ENCODE results near the gene CNTN1. TPM values are rescaled to one million over a fixed set of nuclear protein-coding genes. Genes with fewer than 3 reads are reported as not detected.

The CNTN1 gene
- total RNA-seq, 4 donors from 2014 or later, result 64.1 to 193 (median 92.4) TPM

DNA sequence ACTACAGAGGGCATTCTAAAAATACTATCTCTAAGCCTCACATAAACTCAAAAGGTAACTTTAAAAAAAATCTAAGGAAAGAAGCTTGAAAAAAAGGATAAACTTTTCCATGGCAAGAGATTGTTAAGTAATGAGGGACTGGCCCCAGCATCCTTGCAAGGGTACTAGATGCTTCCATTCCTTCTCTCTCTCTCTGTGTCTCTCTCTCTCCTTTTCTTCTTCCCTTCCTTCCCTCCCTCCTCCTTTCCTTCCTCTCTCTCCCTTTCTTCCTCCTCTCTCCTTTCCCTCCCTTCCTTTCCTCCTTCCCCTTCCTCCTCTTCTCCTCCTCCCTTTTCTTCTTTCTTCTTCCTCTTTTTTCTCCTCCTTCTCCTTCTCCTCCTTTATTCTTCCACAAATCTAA lies 23.8 kb downstream of the CNTN1 start:
- Histone ChIP-seq H3K36me3 (no peaks in the 10 kb centered on the region), H3K4me1 (peaks cover 0 to 4% (median 0%) of the 10 kb centered on the region in 3 donors), H3K27me3 (no peaks in the 10 kb centered on the region), H3K4me3 (no peak overlapping the region), H3K9me3 (no peaks in the 10 kb centered on the region), H3K27ac (no peak overlapping the region)
- TF ChIP-seq, protein P1, sequence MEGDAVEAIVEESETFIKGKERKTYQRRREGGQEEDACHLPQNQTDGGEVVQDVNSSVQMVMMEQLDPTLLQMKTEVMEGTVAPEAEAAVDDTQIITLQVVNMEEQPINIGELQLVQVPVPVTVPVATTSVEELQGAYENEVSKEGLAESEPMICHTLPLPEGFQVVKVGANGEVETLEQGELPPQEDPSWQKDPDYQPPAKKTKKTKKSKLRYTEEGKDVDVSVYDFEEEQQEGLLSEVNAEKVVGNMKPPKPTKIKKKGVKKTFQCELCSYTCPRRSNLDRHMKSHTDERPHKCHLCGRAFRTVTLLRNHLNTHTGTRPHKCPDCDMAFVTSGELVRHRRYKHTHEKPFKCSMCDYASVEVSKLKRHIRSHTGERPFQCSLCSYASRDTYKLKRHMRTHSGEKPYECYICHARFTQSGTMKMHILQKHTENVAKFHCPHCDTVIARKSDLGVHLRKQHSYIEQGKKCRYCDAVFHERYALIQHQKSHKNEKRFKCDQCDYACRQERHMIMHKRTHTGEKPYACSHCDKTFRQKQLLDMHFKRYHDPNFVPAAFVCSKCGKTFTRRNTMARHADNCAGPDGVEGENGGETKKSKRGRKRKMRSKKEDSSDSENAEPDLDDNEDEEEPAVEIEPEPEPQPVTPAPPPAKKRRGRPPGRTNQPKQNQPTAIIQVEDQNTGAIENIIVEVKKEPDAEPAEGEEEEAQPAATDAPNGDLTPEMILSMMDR (IDR thresholded peaks at IDR 0.05), result no peak
- TF ChIP-seq POLR2AphosphoS5 (IDR thresholded peaks at IDR 0.05) (no peak), POLR2A (IDR thresholded peaks at IDR 0.05) (no peak), EP300 (IDR thresholded peaks at IDR 0.05) (no peak)
- no peak for ATAC-seq

DNA sequence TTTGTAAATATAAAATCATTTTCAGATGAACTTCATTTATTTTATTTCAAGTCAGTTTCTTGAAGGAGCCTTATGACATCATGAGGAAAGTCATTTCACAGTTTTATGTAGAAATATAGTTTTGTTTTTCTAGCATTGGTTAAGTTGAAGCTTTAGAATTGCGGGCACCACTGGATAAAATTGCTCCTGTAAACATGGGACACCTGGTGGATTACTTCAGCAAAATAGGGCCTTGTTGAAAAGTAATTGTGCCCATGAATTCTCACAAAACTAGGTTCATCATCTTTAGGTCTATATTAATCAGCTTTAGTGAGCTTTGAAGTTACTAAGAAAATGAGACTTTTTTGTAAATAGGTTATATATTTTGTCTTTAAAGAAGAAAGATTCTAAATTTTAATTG lies 25.3 kb downstream of the CNTN1 start:
- no peaks in the 10 kb centered on the region for H3K36me3 ChIP-seq
- no peak overlapping the region for H3K27ac ChIP-seq
- peaks cover 0 to 4% (median 0%) of the 10 kb centered on the region in 3 donors for H3K4me1 ChIP-seq
- ATAC-seq, result no peak
- TF ChIP-seq, protein P1 (IDR thresholded peaks at IDR 0.05), result no peak
- TF ChIP-seq EP300 (IDR thresholded peaks at IDR 0.05) (no peak), POLR2A (IDR thresholded peaks at IDR 0.05) (no peak), POLR2AphosphoS5 (IDR thresholded peaks at IDR 0.05) (no peak)
- no peaks in the 10 kb centered on the region for H3K27me3 ChIP-seq
- no peak overlapping the region for H3K4me3 ChIP-seq
- no peaks in the 10 kb centered on the region for H3K9me3 ChIP-seq
- WGBS, 2 donors (ENCODE audit: low coverage in 1 of 2), result 81% methylated on average over 1 of the region's 1 CpG; no CpG with 5 or more reads in 1 of the 2 donors

DNA sequence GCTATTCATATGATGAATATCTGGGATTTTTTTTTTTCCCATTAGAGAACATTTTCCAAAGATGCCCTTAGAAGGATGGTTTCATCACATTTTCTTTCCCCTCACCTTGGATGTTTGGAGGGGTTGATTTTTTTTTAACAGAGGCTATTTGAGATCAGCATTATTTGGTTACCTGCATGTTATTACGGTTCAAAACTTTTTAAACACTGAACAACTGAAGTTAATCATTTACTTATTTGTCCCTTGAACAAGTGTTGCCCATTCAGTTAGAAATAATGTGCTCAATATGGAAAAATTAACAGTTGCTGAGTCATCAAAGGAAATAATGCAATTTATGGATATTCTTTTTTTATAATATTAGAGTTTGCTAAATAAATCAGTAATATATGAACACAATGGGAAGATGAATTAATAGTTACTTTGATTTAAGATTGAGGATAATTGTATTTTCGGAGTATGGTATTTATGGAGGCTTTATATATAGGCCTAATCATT lies 26.7 kb downstream of the CNTN1 start:
- no peak for ATAC-seq
- Histone ChIP-seq H3K27me3 (no peaks in the 10 kb centered on the region), H3K4me3 (no peak overlapping the region), H3K27ac (no peak overlapping the region), H3K36me3 (no peaks in the 10 kb centered on the region), H3K4me1 (peaks cover 0 to 4% (median 0%) of the 10 kb centered on the region in 3 donors), H3K9me3 (no peaks in the 10 kb centered on the region)
- TF ChIP-seq POLR2AphosphoS5 (IDR thresholded peaks at IDR 0.05), result no peak
- TF ChIP-seq, protein P1 (IDR thresholded peaks at IDR 0.05), result no peak
- no peak for TF ChIP-seq POLR2A (IDR thresholded peaks at IDR 0.05)
- TF ChIP-seq EP300 (IDR thresholded peaks at IDR 0.05), result no peak
- 88 to 91% methylated on average over 2 of the region's 2 CpGs for WGBS, 2 donors (ENCODE audit: low coverage in 1 of 2)

DNA sequence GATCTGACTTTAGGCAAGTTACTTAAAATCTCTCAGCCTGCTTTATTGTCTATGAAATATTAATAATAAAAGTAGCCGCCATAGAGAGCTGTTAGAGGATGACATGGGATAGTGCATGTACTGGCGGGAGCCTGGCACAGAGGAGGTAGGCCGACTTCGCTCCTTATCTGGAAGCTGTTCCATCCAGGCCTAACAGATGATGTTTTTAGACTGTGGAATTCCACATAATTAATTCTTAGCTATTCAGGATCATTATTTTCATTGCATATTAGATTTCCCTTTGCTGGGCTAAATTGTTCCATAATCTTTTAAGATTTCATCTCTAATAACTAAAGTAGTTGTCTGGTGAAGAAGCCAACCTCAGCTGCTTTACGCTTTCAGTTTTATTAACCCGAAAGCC lies 30.8 kb downstream of the CNTN1 start:
- no peak for ATAC-seq
- Histone ChIP-seq H3K27me3 (no peaks in the 10 kb centered on the region), H3K36me3 (no peaks in the 10 kb centered on the region), H3K4me3 (no peak overlapping the region), H3K4me1 (no peaks in the 10 kb centered on the region), H3K27ac (no peak overlapping the region), H3K9me3 (no peaks in the 10 kb centered on the region)
- TF ChIP-seq POLR2AphosphoS5 (IDR thresholded peaks at IDR 0.05) (no peak), EP300 (IDR thresholded peaks at IDR 0.05) (no peak), POLR2A (IDR thresholded peaks at IDR 0.05) (no peak)
- TF ChIP-seq, protein P1 (IDR thresholded peaks at IDR 0.05), result no peak
- WGBS, 2 donors (ENCODE audit: low coverage in 1 of 2), result 87 to 89% methylated on average over 6 of the region's 6 CpGs

DNA sequence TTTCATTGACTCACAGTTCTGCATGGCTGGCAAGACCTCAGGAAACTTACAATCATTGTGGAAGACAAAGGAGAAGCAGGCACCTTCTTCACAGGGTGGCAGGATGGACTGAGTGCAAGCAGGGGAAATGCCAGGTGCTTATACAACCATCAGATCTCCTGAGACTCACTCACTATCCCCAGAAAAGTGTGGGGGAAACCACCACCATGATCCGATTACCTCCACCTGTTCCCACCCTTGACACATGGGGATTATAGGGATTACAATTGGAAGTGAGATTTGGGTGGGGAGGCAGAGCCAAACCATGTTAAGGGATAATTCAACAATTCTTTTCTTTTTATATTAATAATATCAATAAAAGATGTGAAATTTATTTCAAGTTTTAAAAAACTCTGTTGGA lies 34.1 kb downstream of the CNTN1 start:
- Histone ChIP-seq H3K9me3 (no peaks in the 10 kb centered on the region), H3K4me3 (no peak overlapping the region), H3K4me1 (no peaks in the 10 kb centered on the region), H3K36me3 (no peaks in the 10 kb centered on the region), H3K27me3 (no peaks in the 10 kb centered on the region), H3K27ac (no peak overlapping the region)
- TF ChIP-seq EP300 (IDR thresholded peaks at IDR 0.05) (no peak), POLR2AphosphoS5 (IDR thresholded peaks at IDR 0.05) (no peak), POLR2A (IDR thresholded peaks at IDR 0.05) (no peak)
- TF ChIP-seq, protein P1 (IDR thresholded peaks at IDR 0.05), result no peak
- 80 to 100% methylated on average over 1 of the region's 1 CpG for WGBS, 2 donors (ENCODE audit: low coverage in 1 of 2)
- no peak for ATAC-seq
